Fibroblast of villous mesenchyme (primary cell): ENCODE data around the gene QSOX2. TPM values are rescaled to one million over a fixed set of nuclear protein-coding genes. Genes with fewer than 3 reads are reported as not detected.

ENCODE experiments used
- DNase-seq: peaks from one replicate; pipeline ENCODE4 v3.0.0-alpha.2; 2010; ENCODE audit warnings: low read depth
- H3K4me3 ChIP-seq: 2 replicates; pipeline ENCODE4 v1.5.1; 2011; ENCODE audit warnings: low read depth, mild to moderate bottlenecking, low read length
- total RNA-seq: library from RNA; depleted of rRNA; stranded (reverse); fragments of >200 nt; gene quantifications from 2 replicates; pipeline ENCODE4 v1.2.3, GENCODE V29; 2012
- TF ChIP-seq, protein P1 (sequence below): IDR thresholded peaks from 2 replicates; pipeline ENCODE4 v1.5.1; 2012; ENCODE audit warnings: low read depth, mild to moderate bottlenecking, low read length; ENCODE audit not compliant: insufficient read depth

Gene QSOX2
- total RNA-seq, 1 donor = 15.1 TPM

DNA sequence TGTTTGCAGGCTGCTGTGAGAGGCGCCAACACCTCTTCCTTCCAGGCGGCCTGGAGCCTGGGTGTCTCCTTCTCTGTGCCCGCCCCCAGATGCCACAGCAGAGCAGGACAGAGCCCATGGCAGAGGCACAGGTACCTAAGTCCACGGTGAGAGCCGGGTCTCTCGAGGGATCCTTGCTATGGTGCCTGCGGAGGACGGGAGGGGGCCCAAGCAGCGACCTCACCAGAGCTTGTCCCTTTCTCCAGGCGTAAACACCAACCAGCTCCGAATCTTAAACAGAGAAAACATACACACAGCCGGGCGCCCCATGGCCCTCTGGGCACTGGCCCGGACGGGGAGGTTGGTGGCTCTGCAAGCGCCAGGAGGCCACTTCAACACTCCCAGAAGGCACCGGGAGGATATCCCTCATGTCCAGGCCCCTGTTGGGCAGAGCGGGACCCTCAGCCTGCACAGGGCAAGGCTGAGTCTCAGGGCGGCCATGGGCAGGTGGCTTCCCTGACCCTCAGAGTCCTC lies 46.5 kb upstream of the QSOX2 start:
- TF ChIP-seq, protein P1, sequence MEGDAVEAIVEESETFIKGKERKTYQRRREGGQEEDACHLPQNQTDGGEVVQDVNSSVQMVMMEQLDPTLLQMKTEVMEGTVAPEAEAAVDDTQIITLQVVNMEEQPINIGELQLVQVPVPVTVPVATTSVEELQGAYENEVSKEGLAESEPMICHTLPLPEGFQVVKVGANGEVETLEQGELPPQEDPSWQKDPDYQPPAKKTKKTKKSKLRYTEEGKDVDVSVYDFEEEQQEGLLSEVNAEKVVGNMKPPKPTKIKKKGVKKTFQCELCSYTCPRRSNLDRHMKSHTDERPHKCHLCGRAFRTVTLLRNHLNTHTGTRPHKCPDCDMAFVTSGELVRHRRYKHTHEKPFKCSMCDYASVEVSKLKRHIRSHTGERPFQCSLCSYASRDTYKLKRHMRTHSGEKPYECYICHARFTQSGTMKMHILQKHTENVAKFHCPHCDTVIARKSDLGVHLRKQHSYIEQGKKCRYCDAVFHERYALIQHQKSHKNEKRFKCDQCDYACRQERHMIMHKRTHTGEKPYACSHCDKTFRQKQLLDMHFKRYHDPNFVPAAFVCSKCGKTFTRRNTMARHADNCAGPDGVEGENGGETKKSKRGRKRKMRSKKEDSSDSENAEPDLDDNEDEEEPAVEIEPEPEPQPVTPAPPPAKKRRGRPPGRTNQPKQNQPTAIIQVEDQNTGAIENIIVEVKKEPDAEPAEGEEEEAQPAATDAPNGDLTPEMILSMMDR = no peak
- no peak for DNase-seq
- H3K4me3 ChIP-seq = no peak overlapping the region

DNA sequence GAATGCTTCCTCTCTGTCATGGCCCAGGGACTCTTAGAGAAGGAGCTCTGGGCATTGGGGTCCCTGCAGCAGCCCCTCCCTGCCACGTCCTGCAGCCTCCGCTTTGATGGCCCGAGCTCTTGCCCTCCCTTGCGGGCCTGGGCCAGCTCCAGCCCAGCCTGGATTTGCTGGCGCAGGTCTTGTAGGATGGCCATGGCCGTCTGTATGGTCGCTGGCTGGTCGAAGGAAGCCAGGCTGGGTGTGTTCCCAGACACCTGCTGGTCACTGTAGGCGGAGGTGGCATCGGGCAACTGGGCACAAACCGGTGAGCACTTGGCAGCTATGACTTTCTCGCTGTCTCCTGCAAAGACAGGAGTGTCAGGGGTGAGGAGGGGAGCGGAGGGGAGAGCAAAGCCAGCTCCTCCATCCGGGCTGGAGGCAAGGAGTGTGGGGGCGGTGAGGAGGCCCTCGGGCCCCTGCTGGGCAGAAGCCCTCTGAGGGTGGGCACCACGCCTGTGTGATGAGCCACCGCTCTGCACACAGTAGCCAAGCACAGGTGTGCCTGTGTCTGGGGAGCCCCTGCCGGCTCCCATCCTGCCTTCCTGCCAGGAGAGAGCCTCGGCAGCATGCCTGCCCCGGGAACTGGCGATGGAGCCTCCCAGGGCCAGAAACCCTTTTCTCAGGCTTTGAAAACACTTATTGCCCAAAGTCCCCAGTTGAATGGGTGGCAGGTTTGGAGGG lies 45.9 kb upstream of the QSOX2 start:
- no peak overlapping the region for H3K4me3 ChIP-seq
- TF ChIP-seq, protein P1 = no peak
- DNase-seq = no peak

DNA sequence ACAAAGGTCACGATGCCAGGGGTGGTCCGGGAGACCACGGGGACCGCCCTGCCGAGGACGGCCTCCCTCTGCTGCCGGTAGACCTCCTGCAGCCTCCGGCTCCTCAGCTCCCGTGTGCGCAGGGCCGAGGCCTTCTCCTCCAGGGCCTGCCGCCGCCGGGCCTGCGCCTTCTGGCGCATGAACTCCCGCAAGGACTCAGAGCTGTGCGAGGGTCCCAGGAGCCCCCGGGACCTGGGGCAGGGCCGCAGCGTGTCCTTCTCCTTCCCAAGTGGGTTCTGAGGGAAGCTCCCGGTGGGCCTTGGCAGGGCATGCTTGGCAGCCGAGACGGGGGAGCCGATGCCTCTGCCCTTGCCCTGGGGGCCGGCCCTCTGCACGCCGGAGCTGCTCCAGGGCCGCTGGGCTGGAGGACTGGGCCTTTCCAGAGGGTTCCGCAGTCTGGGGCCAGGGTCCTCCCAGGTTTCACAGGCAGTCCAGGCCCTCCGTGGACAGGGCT lies 44.9 kb upstream of the QSOX2 start:
- no peak for DNase-seq
- no peak overlapping the region for H3K4me3 ChIP-seq
- TF ChIP-seq, protein P1 = no peak

DNA sequence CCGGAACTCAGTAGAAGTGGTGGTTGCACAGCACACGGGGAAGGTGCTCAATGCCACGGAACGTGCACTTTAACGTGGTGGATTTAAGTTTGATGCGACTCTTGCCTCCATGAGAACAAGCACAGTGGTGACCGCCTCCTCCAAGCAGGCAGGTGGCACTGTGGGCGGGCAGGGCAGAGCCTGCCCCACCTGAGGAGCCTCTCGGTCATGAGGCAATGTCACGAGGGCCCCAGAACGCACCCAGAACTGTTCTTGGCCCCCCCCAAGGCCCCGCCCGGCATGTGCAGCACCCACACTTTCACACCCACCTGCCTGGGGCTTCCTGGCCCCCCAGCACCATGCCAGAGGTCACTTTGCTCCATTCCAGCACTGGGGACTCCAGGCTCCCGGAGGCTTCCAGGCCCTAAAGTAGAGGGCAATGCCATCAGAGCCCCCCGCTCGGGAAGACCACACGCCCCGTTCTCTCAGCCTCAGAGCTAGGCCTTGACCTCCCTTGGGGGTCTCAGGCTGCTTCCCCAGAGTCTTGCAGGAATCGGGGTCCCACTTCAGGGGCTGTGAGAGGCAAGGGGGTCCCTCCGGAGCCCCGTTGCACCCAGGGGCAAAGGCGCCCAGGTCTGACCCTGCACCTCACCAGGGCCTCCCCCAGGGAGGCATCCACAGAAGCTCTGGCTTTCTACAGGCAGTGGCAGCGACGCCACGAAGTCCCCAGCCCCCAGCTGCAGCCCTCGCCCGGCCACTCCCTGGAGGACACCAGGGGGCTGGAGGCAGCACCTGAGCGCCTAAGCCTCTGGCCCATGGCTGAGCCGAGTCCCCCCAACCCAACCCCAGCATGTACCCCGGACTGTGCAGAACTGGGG lies 44.3 kb upstream of the QSOX2 start:
- no peak for DNase-seq
- H3K4me3 ChIP-seq = no peak overlapping the region
- TF ChIP-seq, protein P1 = no peak

DNA sequence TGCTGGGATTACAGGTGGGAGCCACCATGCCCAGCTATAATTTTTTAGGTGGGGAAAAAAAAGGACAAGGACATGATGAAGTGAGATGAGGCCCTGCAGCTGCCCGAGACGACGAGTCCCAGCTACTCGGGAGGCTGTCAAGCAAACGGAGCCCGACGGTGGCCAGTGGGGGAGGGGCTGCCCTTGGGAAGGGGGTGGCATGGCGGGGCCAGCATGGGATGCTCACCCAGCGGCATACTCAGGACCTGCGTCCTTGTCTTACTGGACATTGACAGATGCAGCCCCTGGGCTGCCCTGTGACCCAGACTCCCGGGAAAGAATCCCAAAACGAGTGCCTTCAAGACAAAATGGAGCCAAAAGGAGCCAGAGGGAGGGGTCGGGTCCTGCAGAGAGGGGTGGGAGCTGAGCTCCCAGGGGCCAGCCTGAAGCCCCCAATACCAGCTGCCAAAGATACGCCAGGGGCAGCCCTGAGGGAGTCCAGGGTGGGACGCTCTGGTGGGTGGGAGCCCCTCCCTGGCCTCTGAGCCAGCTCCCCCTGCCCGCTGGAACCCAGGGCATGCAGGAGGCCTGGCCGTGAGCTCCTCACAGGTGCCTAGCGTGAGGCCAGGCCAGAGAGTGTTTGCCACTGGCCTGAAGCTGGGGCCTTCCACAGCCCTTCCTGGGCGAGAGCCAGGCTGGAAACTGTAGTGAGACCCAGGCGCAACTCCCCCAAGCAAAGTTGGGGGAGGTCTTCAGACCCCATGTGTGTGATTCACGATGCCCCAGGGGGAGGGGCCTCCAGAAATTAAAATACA lies 42.5 kb upstream of the QSOX2 start:
- no peak for DNase-seq
- TF ChIP-seq, protein P1 = no peak
- H3K4me3 ChIP-seq = no peak overlapping the region

DNA sequence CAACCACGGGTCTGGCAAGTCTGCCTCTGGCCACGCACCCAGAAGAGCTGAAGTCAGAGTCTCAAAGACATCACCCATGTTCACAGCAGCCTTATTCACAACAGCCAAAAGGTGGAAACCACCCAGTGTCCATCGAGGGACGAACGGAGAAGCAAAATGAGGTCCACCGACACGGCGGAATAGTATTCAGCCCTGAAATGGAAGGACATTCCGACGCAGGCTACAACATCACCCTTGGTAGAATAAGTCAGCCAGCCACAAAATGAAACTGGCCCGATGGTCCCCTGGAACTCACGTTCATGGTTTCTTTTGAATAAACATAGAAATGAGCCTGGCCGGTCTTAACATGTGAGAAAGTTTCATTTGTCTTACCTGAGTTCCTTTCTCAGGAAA lies 41.4 kb upstream of the QSOX2 start:
- TF ChIP-seq, protein P1 = no peak
- H3K4me3 ChIP-seq = no peak overlapping the region
- DNase-seq = no peak
